HG03095 (cell line): ENCODE measurements around the gene C1orf174.

ENCODE experiments used
- ATAC-seq: cut with Tn5 transposase; IDR thresholded peaks from one replicate; pipeline ENCODE4 v1.9.1; 2021; ENCODE audit warnings: moderate library complexity; ENCODE audit not compliant: unreplicated experiment

The C1orf174 gene

DNA sequence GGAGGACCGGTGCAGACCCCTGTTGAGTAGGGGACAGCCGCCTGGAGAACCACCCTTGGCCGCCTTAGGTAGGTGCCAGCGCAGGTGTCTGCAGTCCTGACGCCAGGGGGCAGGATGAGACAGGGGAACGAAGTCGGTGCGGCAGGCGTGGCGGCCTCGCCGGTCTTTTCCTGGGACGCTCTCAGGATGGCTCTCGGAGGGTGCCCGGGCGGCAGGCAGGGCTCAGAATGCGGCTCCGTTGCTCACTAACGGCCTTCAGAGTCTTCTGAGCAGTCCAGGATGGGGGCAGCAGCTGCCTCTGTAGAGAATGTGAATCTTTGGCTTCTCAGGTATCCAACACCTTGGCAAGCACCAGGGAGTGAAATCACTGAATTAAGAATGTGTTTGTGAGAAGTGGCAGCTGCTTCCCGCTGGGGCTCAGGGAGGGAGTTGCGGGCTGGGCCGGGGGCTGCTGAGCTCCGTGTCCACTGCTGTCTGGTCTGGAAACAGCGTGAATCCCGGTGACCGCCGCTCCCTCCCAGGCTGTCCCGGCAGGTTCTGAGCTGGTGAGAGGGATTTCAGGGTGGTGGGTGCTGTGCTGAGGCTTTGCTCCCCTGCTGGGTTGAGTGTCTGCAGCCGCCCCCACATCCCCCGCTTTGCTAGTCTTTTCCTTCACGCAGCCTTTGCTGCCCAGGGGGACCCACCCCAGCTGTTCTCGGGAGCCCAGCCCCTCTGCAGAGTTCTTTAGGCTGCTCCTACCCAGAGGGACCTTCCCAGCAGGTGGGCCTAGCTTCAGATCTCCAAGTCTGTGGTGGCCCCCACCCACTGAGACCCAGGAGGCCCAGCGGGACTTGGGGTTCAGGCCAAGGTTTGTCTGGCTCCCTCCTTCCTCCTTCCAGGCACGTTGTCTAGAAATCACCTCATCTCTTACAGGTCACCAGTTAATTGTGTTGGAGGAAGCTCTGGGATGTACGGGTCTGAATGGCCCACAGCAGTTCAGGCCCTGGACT lies 11.1 kb upstream of the C1orf174 start:
- no peak for ATAC-seq

DNA sequence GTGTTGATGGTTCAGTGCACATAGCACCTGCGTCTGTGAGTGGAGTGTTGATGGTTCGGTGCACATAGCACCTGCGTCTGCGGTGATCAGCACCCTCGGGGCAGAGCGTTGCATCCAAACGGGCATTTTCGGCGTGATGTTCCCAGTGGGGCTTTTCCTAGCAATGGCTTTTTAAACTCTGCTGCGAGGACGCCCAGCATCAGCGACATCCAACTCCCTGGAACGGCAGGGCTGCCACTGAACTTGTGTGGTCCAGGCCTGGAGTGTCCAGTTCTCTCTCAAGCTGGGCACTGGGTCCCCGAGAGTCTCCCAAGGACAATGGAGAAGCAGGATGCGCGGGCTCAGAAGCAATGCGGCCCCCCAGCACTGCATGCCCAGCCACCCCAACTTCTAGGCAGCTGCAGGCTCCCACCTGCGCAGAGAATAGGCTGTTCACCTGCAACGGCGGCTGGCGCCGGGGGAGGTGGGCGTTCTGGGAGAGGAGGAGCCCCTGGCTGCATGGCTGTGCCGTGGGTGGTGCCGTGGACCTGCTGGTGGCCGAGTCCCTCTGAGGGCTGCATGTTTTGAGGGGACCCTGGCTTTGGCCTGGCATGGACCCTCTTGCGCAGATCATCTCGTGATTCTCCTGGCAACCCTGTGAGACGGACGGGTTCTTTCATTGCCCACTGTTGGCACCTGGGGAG lies 10.1 kb upstream of the C1orf174 start:
- ATAC-seq = no peak

DNA sequence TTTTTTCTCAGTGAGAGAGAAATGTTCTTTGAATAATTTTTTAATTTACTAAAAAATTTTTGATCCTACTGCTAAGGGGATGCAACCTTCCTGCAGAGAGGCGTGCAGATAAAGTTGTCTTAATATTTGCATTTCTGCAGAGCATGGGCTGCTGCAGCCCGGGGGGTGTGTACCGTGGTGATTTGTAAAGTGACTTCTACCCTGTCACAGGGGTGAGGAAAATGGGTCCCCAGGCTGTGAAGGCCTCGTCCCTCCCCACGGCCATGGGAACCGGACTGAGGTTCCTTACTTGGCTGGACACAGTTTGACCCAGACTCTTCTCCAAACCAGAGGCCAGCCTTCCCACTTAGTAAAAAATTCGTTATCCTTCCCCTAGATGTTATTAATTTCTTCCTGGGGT lies 9.5 kb upstream of the C1orf174 start:
- ATAC-seq = no peak

DNA sequence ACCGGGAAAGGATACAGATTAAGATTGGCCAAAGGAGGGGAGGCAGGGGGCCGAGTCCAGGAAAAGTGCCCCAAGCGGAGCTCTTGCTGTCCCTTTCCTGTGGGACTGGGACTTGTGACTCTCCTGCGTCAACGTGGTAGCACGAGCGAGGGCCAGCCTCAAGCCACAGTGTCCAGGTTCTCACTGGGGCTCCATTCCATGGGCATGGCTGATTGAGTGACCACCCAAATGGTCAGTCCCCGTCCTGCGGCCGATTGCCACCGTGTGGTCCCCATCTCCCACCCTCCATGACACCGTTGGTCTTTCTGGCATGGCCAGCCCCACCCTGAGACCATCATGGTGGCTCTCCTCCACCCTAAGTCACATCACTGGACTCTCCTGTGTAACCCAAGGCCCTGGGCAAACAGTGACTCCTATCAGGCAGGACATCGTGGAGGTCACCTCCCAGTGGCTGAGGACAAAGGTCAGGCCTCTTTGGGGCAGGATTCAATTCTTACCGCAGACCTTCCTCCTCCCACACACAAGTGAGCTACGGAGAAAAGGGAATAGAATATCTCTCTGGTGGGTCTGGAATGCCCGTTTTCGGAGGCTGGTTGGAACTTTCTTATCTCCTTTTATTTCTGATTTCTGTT lies 8.9 kb upstream of the C1orf174 start:
- ATAC-seq = no peak

DNA sequence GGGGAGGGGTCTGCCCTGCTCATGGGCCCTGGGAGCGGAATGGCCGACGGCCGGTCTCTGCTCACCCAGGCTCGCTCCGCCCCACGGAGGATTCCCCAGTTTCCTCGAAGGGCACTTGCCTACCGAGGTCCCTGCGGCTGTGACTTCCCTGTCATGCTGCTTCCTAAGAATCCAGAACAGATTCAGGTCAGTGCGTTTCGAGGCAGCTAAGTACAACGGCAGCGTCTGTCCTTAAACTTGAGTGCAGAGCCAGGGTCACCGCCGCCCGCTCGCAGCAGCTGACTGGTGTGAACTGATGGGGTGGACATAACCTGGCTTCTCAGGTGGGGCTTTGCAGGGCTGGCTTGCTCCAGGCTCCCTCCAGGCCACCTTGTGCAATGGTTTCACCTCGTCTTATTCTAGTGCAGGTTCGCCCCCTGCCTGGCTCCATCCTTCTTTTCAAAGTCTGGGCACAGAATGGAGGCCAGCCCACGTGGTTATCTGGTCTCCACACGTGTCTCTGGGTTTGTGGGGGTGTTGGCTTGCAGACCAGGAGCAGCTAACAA lies 7.6 kb upstream of the C1orf174 start:
- no peak for ATAC-seq

DNA sequence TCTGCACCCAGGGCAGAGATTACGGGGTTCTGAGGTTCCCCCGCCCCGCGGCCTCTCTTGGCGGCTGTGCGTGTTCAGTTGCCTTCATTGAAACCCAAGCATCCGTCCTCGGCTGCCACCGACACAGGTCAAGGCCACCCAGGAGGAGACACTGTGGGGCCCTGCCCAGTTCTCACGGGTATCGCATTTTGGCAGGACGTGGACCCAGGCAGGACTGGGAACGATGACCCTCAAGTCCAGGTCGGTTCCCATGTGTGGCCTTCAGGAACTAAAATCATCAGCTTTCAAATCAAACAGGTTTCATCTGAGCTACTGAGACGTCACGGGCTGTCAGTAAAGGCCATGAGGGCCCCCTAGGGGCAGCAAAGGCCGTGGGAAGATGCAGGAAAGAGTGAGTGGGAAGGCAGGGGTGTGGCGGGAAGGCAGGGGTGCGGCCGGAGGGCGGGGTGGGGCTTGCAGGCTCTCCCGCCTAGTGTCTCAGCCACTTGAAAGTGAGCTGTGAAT lies 7.0 kb upstream of the C1orf174 start:
- no peak for ATAC-seq

DNA sequence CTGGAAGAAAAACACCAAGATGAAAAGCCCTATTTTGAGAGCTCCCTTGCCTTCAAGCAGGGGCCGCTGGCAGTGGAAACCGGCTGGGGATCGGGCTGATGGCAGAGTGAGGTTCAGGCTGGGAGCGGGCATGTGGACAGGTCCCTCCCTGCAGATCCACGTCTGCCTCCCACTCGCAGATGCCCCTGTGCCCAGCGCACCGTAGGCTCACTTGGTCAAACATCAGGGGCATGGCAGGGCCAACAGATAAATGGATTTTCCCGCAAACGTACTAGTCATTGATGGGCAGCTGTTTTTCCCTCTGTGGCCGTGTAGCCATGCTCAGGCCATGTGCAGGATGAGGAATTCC lies 6.6 kb upstream of the C1orf174 start:
- no peak for ATAC-seq

DNA sequence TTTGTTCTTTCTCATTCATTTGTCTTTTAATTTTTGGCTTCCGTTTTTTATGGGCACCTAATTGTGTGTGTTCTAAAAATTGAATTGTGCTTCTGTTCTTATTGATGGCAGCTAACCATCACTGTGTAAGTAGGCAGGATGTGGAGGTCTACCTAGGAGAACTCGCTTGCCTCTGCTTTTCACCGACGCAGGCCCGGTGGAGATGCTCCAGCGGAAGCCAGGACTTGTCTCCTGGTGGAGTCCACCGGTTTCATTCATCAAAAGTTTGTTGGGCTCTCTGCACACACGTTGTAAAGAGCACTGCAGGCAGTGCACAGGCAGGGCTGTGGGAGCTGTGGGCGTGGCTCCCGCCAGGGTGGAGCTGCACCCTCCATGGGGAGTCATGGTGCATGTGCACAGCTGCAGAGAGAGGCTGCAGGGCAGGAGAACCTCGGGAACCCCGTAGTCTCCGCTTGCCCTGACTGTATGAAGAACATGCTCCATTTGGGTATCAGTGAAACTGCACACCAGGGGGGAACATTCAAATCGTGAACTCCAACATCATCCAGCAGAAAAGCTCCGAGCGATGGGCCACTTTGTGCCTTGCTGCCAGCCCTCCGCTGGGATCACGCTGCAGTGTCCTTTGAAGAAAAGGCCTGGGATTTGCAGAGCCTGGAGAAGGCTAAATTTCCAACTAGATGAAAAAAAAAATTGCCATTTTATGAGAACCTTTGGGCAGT lies 6.0 kb upstream of the C1orf174 start:
- no peak for ATAC-seq

DNA sequence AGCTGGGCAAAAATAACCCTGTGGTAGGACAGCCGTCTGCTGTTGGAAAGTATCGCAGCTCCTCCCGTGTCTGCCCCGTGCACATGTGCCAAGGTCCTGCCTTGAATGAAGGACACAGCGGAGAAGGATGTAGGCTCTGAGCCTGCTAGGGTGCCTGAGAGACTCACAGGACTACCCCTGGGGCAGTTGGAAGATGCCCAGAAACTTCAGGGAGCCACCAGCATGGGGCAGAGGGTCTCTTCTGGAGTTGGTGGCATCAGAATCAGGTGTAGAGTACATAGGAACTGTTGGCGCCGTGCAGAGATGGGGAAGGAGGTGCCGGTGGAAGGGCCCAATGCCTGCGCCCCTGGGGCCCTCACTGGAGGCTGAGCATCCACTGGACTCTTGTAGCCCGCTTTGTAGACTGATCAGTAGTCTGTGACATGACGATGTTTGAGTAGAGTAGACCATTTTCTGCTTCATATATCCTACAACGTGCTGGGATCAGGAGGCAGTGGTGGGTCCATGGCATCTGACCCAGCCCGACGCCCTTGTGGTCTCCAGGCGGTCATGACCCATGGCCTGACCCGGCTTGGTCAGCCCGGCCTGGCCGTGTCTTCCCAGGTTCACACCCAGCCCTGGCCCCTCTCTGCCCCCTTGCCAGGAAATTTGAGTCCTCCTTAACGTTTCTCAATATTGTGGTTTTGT lies 5.3 kb upstream of the C1orf174 start:
- no peak for ATAC-seq

DNA sequence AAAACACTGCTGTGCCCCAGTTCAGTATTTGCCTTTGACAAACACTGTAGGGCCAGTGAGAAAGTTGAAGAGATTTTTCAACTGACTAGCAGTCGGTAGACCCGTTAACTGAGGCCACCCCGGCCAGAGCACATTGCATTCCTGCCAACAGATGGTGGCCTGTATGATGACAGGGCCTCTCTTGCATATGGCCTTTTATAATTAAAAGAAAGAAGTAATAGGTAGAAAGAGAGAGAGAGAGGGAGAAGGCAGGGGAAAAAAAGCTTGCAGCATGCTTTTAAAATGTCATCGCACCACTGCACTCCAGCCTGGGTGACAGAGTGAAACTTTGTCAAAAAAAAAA lies 4.7 kb upstream of the C1orf174 start:
- no peak for ATAC-seq

DNA sequence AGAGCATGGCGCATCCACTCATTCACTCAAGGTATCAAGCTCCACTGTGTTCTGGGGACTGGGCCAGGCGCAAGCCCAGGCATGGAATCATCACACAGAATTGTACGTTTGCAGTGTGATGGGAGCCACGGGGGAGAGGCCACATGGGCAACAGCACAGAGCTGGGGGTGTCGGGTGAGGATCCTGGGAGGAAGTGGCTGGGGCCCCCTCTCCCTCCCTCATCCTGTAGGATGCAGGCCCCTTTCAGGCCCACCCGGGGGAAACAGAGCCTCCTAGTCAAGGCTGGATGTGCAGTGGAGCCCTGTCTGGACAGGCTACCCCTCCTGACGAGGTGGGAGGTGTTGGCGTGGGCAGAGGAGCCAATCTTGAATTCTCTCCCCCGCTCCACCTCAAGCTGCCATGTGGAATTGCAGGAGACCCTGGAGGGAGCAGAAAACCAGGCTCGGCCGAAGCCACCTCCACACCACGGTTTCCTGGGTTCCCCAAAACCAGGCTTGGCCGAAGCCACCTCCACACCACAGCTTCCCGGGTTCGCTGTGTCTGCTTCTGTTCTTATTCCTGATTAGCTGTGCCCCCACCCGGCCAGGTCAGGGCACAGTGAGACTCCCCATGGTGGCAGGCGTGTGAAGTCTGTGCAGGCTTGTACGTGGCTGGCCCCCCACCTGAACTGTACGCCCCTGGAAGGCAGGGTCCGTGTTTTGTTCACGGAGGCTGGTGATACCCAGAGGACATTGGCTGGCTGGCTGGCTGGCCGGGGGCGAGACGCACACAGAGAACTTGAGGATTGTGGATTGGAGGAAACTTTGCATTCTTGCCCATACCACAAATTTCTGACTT lies 4.2 kb upstream of the C1orf174 start:
- ATAC-seq = no peak

DNA sequence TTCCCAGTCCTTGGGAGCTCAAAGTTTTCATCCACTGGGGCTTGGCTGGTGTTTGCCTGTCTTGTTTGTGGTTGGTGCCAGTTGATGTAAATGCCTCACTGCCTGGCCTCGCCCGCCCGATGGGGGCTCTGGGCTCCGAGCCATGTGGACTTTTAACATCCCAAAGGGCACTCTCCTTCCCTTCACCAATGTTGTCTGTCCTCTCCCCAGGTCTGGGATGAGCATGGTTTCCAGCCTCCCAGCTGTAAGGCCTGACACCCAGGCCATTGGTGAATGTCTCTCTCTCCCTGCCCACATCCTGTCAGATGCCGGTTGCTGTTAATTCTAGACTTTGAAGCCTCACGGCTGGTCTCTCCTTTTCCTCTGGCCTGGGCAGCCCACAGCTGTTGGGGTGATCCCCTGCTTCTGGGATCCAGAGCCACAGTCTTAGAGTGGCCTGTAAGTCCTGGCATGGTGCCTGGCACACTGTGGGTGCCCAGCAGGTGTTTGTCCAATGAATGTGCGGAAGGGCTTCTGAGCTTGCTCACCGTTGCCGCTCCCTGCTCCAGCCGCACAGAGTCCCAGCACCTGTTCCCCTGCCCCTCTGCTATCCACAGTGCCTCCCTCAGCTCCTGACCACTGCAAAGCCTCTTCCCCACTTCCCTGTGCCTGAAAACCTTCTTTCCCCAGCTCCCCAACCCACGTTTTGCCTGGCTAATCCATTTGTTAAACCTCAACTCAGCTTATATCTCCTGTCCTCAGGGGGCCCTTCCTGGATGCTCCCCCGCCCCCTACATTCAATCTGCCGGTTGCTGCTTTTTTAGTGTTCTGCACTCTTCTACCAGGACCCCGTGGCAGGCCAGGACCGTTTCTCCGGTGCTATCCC lies 3.3 kb upstream of the C1orf174 start:
- ATAC-seq = no peak

DNA sequence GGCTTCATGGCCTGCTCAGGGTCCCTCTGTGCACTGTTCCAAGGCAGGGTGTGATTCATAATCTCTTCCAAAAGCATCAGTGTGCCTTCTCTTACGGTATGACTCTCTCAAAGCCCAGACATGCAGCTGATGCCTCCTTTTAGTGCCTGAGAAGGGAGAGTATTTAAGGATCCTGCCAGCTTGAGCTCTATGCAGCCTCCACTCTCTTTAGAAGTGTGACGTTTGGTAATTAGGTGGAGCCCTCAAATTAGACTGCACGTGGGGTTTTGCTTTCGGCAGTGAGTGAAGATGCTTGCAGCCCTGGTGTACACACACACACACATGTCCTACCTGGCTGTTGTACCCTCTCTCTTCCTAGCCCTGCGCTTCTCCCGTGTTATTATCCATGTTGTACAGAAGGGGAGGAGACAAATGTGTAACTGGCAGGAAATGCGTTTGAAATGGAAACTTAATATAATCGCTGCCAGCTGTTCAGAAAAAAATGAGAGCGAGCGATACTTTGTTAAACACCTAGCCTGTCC lies 2.6 kb upstream of the C1orf174 start:
- no peak for ATAC-seq

DNA sequence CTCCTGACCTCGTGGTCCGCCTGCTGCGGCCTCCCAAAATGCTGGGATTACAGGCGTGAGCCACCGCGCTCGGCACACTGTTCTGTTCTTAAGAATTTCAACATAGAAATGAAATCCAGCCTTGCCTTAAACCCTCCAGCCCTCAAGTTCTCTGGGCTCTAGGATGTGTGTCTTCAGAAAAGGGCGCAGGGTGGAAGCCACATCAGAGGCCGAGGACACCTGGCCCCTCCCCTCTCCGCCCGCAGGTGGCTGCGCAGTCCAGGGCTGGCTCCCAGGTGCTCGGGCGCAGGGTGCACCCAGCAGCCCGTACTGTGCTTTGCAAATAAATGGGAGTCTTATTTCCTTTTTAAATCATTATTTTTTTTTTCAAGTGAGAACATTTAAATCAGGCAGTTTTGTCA lies 2.0 kb upstream of the C1orf174 start:
- ATAC-seq = no peak

DNA sequence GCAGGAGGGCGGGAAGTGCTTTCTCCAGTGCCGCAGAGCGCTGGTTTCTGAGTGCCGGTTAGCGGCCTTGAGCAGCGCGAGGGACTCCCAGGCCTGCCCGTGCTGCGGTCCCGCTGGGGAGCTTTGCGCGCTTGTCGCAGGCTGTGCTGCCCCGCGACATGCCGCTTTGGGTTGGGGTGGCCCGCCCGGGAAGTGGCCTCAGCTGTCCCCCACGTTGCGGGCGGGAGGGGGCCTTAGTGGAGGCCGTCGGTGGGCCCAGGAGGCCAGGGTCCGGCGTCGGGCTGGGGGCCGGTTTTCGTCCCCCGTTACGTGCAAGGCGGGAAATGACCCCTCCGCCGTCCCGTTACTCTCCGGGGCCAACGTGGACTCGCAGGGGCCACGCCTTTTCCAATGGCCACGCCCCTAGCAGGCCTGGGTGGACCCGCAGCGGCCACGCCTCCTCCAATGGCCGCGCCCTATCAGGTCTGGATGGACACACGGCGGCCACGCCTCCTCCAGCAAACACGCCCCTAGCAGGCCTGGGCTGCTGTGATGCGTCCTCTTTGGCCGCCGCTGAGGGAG lies 977 bp upstream of the C1orf174 start:
- peak; percentile 58 for ATAC-seq

DNA sequence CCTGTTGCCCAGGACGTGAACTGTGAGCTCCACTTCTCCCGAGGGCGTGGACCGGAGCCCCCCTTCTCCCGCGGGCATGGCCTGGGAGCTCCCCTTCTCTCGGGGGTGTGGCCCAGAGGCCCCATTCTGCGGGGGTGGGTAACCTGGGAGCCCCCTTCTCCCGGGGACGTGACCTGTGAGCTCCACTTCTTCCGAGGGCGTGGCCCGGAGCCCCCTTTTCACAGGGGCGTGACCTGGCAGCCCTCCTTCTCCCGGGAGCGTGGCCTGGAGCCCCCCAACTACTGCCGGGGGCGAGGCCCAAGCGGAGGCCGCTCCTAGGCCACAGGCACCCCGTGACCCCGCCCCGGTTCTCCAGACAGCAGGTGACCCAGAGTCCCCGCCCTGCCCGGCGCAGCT lies 320 bp downstream of the C1orf174 start:
- peak; percentile 5 for ATAC-seq

DNA sequence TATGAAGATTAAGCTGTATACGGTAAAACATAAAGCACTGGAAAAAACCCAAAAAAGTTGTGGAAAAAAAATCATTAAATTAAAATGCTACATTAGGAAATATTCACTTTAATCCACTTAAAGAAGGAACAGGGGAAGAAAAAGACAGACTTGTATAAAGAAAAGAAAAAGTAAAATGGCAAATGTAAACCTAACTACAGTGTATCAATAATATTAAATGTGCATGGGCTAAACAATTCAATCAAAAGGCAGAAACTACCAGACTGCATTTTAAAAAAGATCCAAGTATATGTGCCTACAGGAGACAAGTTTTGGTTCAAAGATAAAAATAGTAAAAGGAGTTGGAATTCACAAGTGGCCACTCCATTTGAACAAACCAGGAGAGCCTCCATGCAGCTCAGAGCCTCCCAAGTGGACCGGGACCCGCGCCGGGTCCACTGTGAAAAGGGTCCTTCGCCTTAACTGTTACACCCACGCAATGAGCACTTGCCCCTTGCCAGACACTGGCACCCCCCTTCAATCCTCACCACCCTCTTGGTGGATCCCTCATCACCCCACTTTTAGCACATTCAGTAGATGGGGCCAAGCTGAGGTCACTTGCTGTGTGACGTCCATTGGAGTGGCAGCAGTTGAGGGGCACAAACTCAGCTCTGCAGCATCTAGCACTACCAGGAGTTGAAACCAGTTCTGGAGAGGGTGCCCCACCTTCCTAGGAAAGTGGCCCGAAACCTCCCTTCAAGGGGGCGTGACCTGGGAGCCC lies 898 bp downstream of the C1orf174 start:
- ATAC-seq = no peak
